ENCODE results near the gene XRRA1.
"Not testable (repeated sequence)": the region's sequence is repeated elsewhere in the genome, so short reads cannot be mapped to it uniquely, and the experiment has no call there.

The XRRA1 gene

DNA sequence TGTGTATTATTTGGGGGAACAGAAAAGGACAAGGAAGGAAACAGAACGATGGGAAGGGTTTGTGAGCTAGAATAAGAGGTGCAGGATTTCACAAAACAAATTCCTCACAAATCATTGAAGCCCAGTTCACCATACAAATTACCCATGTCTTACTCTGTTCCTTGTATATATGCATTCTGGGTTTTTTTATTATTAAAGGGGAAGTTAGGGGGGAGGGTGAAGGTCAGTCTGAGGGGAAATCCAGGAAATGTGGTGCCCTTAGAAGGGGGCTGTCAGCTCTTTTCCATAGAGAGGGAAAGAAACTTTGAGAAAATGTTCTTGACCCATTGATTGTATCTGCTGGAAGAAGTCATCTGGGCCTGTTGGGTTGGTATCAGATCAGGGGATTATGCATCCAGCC, 109.4 kb downstream of the XRRA1 start:
- Mint-ChIP-seq H3K9me3 (no peaks in the 10 kb centered on the region), H3K27ac (no peak overlapping the region), H3K4me3 (no peak overlapping the region), H3K27me3 (no peaks in the 10 kb centered on the region), H3K36me3 (peaks cover 25% of the 10 kb centered on the region), H3K4me1 (no peaks in the 10 kb centered on the region)

DNA sequence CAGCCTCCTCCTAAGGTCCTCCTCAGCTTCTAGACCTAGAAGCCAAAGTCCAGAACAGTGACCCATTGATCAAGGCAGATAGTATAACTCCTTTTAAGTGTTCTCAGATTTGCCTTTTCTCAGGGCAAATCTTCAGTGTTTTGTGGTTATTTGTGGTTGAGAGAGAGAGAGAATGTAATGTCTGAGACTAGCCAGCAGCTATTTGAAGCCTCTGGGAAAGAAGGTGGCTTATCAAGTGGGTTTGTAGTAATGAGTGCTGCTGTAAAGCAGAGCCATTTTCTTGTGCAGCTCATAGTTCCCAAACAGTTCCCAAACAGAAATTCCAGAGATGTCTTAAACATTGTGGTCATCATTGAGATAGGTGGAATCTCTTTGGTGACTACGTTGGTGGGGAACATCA, 110.7 kb downstream of the XRRA1 start:
- peaks cover 24% of the 10 kb centered on the region for H3K36me3 Mint-ChIP-seq
- H3K4me1 Mint-ChIP-seq = no peaks in the 10 kb centered on the region
- no peaks in the 10 kb centered on the region for H3K27me3 Mint-ChIP-seq
- no peak overlapping the region for H3K4me3 Mint-ChIP-seq
- no peaks in the 10 kb centered on the region for H3K9me3 Mint-ChIP-seq
- H3K27ac Mint-ChIP-seq = peak overlapping the region; percentile 49

DNA sequence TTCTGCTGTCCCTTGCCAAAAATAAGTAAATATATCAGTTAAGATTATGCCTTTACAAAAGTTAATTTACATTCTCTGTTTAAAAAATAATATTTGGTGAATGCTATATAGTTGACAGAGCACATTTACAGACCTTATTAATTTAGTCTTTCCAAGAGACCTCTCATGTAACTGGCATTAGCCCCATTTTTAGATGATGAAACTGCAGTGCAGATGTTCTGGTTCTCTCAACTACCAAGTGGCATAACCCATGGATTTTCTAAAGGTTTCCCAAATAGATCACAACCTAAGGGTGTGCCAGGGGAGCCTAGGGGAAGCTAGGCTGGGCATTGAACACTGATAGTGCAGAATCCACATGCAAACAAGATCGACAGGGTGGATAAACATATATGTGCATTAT, 111.7 kb downstream of the XRRA1 start:
- H3K27me3 Mint-ChIP-seq = no peaks in the 10 kb centered on the region
- peak overlapping the region; percentile 36 for H3K27ac Mint-ChIP-seq
- no peaks in the 10 kb centered on the region for H3K9me3 Mint-ChIP-seq
- H3K36me3 Mint-ChIP-seq = peaks cover 19% of the 10 kb centered on the region
- no peak overlapping the region for H3K4me3 Mint-ChIP-seq
- no peaks in the 10 kb centered on the region for H3K4me1 Mint-ChIP-seq

DNA sequence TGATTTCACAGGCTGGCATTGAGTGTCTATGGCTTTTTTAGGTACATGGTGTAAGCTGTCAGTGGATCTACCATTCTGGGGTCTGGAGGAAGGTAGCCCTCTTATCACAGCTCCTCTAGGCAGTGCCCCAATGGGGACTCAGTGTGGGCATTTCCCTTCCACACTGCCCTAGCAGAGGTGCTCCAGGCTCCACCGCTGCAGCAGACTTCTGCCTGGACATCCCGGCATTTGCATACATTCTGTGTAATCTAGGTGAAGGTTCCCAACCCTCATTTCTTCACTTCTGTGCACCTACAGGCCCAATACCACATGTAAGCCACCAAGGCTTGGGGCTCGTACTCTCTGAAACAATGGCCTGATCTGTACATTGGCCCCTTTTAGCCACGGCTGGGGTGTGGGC, 122.0 kb downstream of the XRRA1 start:
- peaks cover 65% of the 10 kb centered on the region for H3K36me3 Mint-ChIP-seq
- peaks cover 11% of the 10 kb centered on the region for H3K9me3 Mint-ChIP-seq
- no peak overlapping the region for H3K27ac Mint-ChIP-seq
- H3K27me3 Mint-ChIP-seq = no peaks in the 10 kb centered on the region
- no peak overlapping the region for H3K4me3 Mint-ChIP-seq
- peaks cover under 1% of the 10 kb centered on the region for H3K4me1 Mint-ChIP-seq

DNA sequence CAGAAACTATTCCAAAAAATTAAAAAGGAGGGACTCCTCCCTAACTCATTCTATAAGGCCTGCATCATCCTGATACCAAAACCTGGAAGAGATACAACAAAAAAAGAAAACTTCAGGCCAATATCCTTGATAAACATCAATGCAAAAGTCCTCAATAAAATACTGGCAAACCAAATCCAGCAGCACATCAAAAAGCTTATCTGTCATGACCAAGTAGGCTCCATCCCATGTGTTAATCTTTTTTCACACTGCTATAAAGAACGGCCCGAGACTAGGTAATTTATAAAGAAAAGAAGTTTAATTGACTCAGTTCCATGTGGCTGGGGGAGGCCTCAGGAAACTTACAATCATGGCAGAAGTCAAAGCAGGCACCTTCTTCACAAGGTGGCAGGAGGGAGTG, 123.3 kb downstream of the XRRA1 start:
- H3K4me1 Mint-ChIP-seq, H3K27ac Mint-ChIP-seq, H3K27me3 Mint-ChIP-seq, H3K4me3 Mint-ChIP-seq: not testable (repeated sequence)
- Mint-ChIP-seq H3K36me3 (peaks cover 63% of the 10 kb centered on the region), H3K9me3 (peaks cover 11% of the 10 kb centered on the region)

DNA sequence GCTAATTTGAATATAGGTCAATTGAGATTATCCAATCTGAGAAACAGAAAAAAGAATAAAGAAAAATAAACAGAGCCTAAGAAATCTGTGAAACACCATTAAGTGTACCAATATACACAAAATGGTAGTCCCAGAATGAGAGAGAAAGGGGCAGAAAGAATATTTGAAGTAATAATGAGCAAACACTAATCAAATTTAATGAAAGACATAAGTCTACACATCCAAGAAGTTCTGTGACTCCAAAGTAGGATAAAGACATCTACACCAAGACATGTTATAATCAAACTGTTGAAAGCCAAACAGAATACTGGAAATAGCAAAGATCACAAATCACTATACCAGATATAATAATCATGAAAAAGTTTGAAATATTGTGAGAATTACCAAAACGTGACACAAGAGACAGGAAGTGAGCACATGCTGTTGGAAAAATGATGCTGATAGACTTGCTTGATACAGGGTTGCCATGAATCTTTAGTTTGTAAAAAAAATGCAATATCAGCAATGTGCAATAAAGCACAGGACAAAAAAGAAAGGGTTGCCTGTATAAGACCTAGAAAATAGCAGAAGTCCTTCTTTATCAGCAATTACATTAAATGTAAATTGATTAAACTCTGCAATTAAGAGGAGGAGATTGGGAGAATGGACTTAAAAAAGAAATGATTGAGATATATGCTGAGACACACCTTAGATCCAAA, 124.5 kb downstream of the XRRA1 start:
- H3K36me3 Mint-ChIP-seq = peaks cover 64% of the 10 kb centered on the region
- peaks cover 14% of the 10 kb centered on the region for H3K4me1 Mint-ChIP-seq
- no peak overlapping the region for H3K4me3 Mint-ChIP-seq
- H3K27me3 Mint-ChIP-seq = no peaks in the 10 kb centered on the region
- H3K27ac Mint-ChIP-seq = no peak overlapping the region
- peaks cover 11% of the 10 kb centered on the region for H3K9me3 Mint-ChIP-seq

DNA sequence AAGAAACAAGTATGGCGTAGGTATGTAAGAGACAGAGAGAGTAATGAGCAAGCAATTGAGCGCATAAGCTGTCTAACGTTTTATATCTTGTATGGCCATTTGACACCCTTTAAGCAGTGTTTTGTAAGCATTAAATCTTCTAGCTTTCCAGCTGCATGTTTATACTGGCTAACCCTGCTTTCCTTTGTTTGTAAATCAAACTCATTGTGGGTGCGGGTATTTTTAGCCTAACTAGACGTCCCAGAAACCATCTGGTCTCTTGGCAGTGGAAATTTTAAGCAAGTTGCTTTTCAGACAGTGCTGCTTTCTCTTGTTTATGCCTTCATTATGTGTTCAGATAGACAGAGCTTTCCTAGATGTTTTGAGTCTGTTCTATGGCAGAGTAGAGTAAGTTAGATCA, 126.7 kb downstream of the XRRA1 start:
- no peak overlapping the region for H3K27ac Mint-ChIP-seq
- H3K27me3 Mint-ChIP-seq = no peaks in the 10 kb centered on the region
- peaks cover 11% of the 10 kb centered on the region for H3K9me3 Mint-ChIP-seq
- H3K36me3 Mint-ChIP-seq = peaks cover 70% of the 10 kb centered on the region
- H3K4me1 Mint-ChIP-seq = peaks cover 36% of the 10 kb centered on the region
- H3K4me3 Mint-ChIP-seq = no peak overlapping the region

DNA sequence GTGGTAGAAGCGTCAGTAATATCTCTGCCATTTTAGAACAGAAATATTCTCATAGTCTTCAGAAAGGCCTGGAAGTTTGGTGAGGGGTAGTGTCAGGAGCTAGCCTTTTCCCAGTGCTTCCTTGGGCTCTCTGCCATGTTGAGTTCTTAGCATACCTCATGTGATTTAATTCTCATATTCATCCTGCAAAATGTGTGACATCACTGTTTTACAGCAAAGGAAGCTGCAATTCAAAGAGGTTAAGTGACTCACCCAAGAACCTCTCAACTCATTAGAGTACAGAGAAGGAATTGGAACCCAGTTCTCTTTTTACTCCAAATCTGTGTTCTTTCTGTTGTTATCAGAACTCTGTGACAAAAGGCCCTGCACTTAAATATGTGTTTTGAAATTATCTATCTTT, 128.1 kb downstream of the XRRA1 start:
- H3K9me3 Mint-ChIP-seq = peaks cover 11% of the 10 kb centered on the region
- H3K27me3 Mint-ChIP-seq = no peaks in the 10 kb centered on the region
- no peak overlapping the region for H3K4me3 Mint-ChIP-seq
- no peak overlapping the region for H3K27ac Mint-ChIP-seq
- H3K36me3 Mint-ChIP-seq = peaks cover 70% of the 10 kb centered on the region
- peaks cover 49% of the 10 kb centered on the region for H3K4me1 Mint-ChIP-seq

DNA sequence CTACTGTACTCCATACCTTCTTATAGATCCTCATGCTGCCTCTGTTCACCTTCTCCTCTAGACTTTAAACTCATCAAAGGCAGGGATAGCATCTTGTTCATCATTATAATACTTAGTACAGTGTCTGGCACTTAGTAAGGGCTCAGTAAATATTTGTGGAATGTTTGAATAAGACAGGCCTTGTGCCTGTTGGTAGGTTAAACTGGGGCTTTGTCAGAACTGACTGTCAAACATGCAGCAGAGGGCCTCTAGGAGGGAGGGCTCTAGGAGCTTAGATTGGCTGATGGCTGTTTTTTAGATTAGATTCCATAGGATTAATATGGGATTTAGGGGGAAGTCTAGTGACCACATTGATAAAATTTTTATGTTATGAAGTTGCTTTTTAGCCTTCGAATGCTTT, 129.5 kb downstream of the XRRA1 start:
- Mint-ChIP-seq H3K4me3 (no peak overlapping the region), H3K27me3 (no peaks in the 10 kb centered on the region), H3K27ac (no peak overlapping the region), H3K4me1 (peaks cover 53% of the 10 kb centered on the region), H3K36me3 (peaks cover 62% of the 10 kb centered on the region), H3K9me3 (peaks cover 6% of the 10 kb centered on the region)

DNA sequence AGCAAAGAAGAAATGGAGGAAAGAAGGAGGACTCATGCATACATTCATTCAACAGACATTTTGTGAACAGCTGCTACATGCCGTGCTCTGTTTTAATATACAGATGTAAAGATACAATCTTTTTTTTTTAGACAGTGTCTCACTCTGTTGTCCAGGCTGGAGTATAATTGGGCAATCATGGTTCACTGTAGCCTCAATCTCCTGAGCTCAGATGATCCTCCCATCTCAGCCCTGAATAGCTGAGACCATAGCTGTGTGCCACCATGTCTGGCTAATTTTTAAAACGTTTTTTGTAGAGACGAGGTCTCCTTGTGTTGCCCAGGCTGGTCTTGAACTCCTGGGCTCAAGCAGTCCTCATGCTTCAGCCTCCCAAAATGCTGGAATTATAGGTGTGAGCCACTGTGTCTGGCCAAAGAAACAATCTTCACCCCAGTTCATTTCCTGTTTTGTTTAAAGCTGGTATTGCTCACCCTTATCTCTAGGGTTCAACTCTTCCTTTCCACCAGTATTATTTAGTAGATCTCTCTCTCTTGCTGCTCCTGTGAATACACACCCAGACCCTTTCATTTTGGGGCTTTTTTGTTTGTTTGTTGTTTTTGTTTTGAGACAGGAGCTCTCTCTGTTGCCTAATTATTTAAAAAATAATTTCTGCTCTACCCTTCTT, 130.5 kb downstream of the XRRA1 start:
- peaks cover 53% of the 10 kb centered on the region for H3K4me1 Mint-ChIP-seq
- no peaks in the 10 kb centered on the region for H3K9me3 Mint-ChIP-seq
- H3K27ac Mint-ChIP-seq = no peak overlapping the region
- peaks cover 52% of the 10 kb centered on the region for H3K36me3 Mint-ChIP-seq
- H3K4me3 Mint-ChIP-seq = no peak overlapping the region
- no peaks in the 10 kb centered on the region for H3K27me3 Mint-ChIP-seq

DNA sequence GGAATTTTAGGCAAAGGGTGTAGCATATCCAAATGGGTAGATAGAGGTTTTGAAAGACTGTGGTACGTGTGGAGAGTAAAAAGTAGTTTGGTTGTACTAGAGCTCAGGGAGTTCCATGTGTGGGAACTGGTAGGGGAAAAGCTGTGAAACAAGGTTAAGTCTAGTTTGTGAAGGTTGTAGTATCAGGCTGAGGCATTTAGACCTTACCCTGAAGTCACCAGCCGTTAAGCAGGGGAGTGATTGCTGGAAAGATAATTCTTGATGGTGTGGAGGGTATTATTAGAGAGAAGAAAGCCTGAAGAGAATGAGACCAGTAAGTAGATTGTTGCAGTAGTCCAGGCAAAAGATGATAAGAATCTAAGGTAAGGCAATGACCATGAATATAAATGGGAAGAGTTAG, 132.2 kb downstream of the XRRA1 start:
- H3K36me3 Mint-ChIP-seq = peaks cover 50% of the 10 kb centered on the region
- no peaks in the 10 kb centered on the region for H3K27me3 Mint-ChIP-seq
- no peaks in the 10 kb centered on the region for H3K9me3 Mint-ChIP-seq
- H3K27ac Mint-ChIP-seq = no peak overlapping the region
- H3K4me3 Mint-ChIP-seq = no peak overlapping the region
- peaks cover 54% of the 10 kb centered on the region for H3K4me1 Mint-ChIP-seq

DNA sequence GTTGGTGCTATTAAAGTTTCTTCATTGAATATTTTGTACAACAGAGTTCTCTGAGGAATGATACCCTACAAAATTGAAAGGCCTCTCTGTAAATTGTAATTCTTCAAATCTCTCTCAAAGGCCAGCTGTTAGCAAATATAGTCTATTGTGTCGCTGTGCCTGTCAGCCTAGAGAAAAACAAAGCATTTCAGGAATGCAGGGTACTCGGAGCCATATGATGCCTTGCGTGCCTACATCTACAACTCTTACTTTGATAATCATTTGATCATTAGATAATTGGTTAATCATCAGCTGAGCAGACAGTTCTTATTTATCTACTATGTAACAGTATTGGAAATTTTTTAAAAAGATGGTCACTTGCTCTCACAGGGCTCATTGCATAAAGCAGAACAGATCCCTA, 132.9 kb downstream of the XRRA1 start:
- Mint-ChIP-seq H3K4me3 (no peak overlapping the region), H3K4me1 (peaks cover 52% of the 10 kb centered on the region), H3K9me3 (no peaks in the 10 kb centered on the region), H3K36me3 (peaks cover 47% of the 10 kb centered on the region), H3K27ac (no peak overlapping the region), H3K27me3 (no peaks in the 10 kb centered on the region)

DNA sequence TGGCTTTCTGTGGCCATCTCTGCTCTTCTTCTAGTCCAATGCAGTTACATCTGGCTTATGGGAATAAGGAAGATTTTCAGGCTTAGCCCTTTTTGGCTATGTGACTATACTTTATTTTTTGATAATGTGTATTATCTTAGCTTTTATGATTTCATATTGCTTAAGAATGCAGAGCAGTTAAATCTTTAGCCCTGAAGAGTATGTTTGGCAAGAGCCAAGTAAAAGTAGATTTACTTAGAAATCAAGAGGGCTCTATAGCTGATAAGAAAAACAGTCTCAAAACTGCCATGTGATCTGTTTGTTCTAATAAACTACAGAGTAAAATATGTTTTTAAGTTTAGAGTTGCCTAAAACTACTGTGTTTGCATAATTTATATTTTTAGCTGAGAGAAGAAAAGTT, 139.1 kb downstream of the XRRA1 start:
- Mint-ChIP-seq H3K9me3 (no peaks in the 10 kb centered on the region), H3K36me3 (peaks cover 17% of the 10 kb centered on the region), H3K27ac (no peak overlapping the region), H3K4me3 (no peak overlapping the region), H3K4me1 (peaks cover 31% of the 10 kb centered on the region), H3K27me3 (no peaks in the 10 kb centered on the region)

DNA sequence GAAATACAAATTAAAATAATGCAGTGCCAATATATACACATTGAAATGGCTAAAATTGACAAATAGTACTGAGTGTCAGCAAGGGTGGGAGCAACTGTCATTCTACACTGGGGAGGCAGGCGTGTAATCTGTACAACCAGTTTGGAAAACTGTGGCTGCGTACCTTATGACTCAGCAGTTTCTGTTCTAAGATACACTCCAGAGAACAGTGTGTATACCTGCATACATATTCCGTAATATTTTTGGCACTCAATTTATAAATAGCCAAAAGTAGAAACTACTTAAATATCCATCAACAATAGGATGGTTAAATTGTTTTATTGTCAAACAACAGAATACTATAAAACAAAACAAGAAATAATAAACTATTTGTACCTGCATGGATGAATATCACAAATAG, 142.6 kb downstream of the XRRA1 start:
- no peaks in the 10 kb centered on the region for H3K9me3 Mint-ChIP-seq
- no peak overlapping the region for H3K4me3 Mint-ChIP-seq
- peaks cover 42% of the 10 kb centered on the region for H3K4me1 Mint-ChIP-seq
- H3K27ac Mint-ChIP-seq = no peak overlapping the region
- H3K36me3 Mint-ChIP-seq = peaks cover 14% of the 10 kb centered on the region
- no peaks in the 10 kb centered on the region for H3K27me3 Mint-ChIP-seq

DNA sequence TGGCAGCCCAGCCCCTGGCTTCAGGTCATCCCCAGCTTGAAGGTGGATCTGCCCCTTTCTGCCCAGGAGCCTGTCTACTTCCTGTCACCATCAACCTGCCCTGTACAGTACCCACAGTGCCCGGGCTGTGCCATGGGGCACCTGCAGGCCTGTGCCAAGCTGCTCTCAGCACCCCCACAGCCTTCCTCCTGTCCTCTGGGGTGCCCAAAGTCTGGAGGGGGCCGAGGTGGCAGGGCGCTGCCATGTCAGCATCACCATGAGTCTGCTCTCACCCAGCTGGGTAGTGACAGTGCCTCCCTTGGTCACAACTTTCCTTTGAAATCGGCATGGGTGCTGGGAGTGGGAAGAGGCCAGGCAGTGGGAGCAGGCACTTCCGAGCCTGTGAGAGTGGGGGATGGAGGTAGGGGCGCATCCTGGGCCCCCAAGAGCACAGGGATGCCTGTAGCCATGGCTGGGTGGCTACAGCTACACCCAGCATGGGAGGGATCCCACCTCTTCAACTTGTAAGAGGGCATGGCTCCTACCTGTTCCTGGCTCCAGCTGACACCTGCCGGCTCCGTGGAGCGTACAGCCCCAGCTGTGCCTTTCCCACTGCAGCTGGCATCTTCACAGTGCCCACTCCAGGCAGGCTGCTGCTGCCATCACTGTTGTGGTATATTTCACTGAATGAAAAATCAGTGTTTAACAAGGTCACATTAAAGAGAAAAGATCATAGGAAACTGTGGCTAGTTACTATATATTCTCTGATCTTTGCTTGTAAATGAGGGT, 157.4 kb downstream of the XRRA1 start:
- Mint-ChIP-seq H3K27me3 (no peaks in the 10 kb centered on the region), H3K36me3 (peaks cover 39% of the 10 kb centered on the region), H3K4me1 (peaks cover 10% of the 10 kb centered on the region), H3K4me3 (no peak overlapping the region), H3K27ac (no peak overlapping the region), H3K9me3 (no peaks in the 10 kb centered on the region)
